Loucy (cell line): ENCODE results near the gene CA5A.

Source experiments
- H2AFZ ChIP-seq: fragments of 200-600 bp; sonication (generic); 2 replicates; pipeline ENCODE4 v1.6.0; 2016; ENCODE audit warnings: antibody characterized with exemption, mild to moderate bottlenecking, low read length, moderate library complexity
- H3F3A ChIP-seq: fragments of 200-600 bp; 2 replicates; pipeline ENCODE4 v1.6.0; 2016; ENCODE audit warnings: antibody characterized with exemption, low read depth, mild to moderate bottlenecking
- H3K27me3 ChIP-seq: fragments of 200-600 bp; sonication (generic); 2 replicates; pipeline ENCODE4 v1.6.1; 2014; ENCODE audit warnings: low read length, mild to moderate bottlenecking; ENCODE audit not compliant: insufficient read depth, poor library complexity, severe bottlenecking
- H3K36me3 ChIP-seq: fragments of 200-600 bp; sonication (generic); 2 replicates; pipeline ENCODE4 v1.6.1; 2016; ENCODE audit warnings: low read length; ENCODE audit not compliant: insufficient read depth
- H3K4me1 ChIP-seq: fragments of 200-600 bp; sonication (generic); 2 replicates; pipeline ENCODE4 v1.5.1; 2014; ENCODE audit warnings: low read length, mild to moderate bottlenecking; ENCODE audit not compliant: insufficient read depth, poor library complexity, severe bottlenecking
- H3K4me2 ChIP-seq: fragments of 200-600 bp; sonication (generic); 2 replicates; pipeline ENCODE4 v1.6.0; 2014; ENCODE audit warnings: antibody characterized with exemption, low read length, low read depth, mild to moderate bottlenecking; ENCODE audit not compliant: poor library complexity, severe bottlenecking
- H3K4me3 ChIP-seq: fragments of 200-600 bp; sonication (generic); 2 replicates; pipeline ENCODE4 v1.5.1; 2014; ENCODE audit warnings: low read length, mild to moderate bottlenecking, mixed read lengths; ENCODE audit not compliant: poor library complexity, severe bottlenecking
- H3K79me2 ChIP-seq: fragments of 200-600 bp; sonication (generic); 2 replicates; pipeline ENCODE4 v1.6.1; 2014; ENCODE audit warnings: low read length; ENCODE audit not compliant: insufficient read depth
- H3K9ac ChIP-seq: fragments of 200-600 bp; sonication (generic); 2 replicates; pipeline ENCODE4 v1.6.0; 2014; ENCODE audit warnings: mild to moderate bottlenecking, low read depth, low read length, moderate library complexity; ENCODE audit not compliant: poor library complexity, severe bottlenecking
- H3K9me2 ChIP-seq: fragments of 200-600 bp; sonication (generic); replicated peaks from 2 replicates; pipeline ENCODE4 v1.6.1; 2016; ENCODE audit warnings: low read depth, low read length, mixed read lengths
- H3K9me3 ChIP-seq: fragments of 200-600 bp; sonication (generic); 2 replicates; pipeline ENCODE4 v1.6.1; 2014; ENCODE audit warnings: mild to moderate bottlenecking, antibody characterized with exemption, low read length, low read depth; ENCODE audit not compliant: insufficient read depth
- H4K20me1 ChIP-seq: fragments of 200-600 bp; sonication (generic); 2 replicates; pipeline ENCODE4 v1.6.0; 2014; ENCODE audit warnings: antibody characterized with exemption, low read length, mild to moderate bottlenecking; ENCODE audit not compliant: insufficient read depth, poor library complexity, severe bottlenecking
- CTCF ChIP-seq: fragments of 200-600 bp; sonication (generic); conservative IDR thresholded peaks from 2 replicates; pipeline ENCODE4 v1.5.1; 2014; ENCODE audit warnings: mild to moderate bottlenecking, antibody characterized with exemption, low read length
- EZH2phosphoT487 ChIP-seq: fragments of 200-600 bp; IDR thresholded peaks from 2 replicates; pipeline ENCODE4 v1.6.1; 2018; ENCODE audit warnings: antibody characterized with exemption, mild to moderate bottlenecking, moderate library complexity, borderline replicate concordance

Gene CA5A

DNA sequence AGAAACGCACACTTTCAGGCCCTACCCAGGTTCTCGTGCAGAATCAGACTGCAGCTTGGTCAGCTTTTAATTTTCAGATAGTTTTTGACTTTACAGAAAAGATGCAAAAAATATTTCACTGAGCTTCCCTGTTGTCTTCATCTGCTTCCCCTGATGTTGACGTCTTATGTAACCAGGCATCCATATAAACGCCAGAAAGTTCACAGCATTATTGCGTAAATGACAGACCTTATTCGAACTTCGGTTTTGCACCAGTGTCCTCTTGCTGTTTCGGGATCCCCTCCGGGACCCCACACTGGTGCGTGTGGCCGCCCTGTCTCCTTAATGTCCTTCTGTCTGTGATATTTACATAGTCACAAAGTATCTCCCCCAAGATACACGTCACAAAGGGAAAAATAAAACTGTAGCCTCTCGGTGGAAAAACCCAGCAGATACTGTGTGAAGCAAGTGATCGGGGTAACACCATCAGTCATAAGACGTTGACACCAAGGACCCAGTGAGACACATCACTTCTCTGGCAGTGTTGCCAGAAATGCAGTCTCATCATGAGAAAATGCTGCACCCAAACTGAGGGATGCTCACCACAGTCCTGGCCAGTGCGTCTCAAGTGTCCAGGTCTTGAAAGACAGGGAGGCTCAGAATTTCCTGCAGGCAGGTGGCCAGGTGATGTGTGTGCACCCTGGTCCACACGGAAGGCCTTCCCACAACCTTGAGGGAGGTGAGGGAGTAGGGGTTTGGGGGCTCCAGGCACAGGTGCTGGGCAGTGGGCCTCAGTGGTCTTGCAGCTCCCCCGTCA, 19.2 kb upstream of the CA5A start:
- H3K4me1 ChIP-seq, result peaks cover 37% of the 10 kb centered on the region
- no peaks in the 10 kb centered on the region for H3K36me3 ChIP-seq
- peak overlapping the region; percentile 28 for H3K9ac ChIP-seq

DNA sequence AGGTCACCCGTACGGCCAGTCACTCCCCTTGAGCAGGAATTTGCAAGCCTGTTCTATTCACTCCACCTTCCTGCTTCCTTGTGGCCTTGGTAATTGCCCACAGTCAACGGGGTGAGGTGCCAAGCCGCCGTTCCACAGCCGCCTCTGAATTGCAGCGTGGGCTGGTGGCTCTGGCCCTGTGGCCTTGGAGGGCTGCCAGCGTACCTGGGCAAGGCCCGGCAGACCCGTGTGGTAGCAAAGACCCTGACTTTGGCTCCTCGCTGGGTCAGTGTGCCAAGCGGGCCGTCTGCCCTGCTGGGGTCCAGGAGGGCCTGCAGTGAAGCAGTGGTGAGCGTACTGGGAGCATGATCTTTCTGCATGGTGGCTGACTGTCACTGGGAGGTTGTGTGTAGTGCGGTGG, 18.5 kb upstream of the CA5A start:
- H3F3A ChIP-seq, result no peaks in the 10 kb centered on the region
- peaks cover 82% of the 10 kb centered on the region for H3K79me2 ChIP-seq
- peaks cover 37% of the 10 kb centered on the region for H3K4me1 ChIP-seq
- no peaks in the 10 kb centered on the region for H3K27me3 ChIP-seq
- H4K20me1 ChIP-seq, result peaks cover 3% of the 10 kb centered on the region
- H3K9me3 ChIP-seq, result no peaks in the 10 kb centered on the region
- H3K4me2 ChIP-seq, result peak overlapping the region; percentile 91
- H3K36me3 ChIP-seq, result no peaks in the 10 kb centered on the region
- H3K4me3 ChIP-seq, result peak overlapping the region; percentile 94
- H2AFZ ChIP-seq, result no peak overlapping the region
- no peaks in the 10 kb centered on the region for H3K9me2 ChIP-seq
- no peak for TF ChIP-seq EZH2phosphoT487
- TF ChIP-seq CTCF, result no peak
- H3K9ac ChIP-seq, result peak overlapping the region; percentile 98

More for the DNA sequence above, 19.2 kb upstream of the CA5A start:
- Histone ChIP-seq H2AFZ (no peak overlapping the region), H3K27me3 (no peaks in the 10 kb centered on the region), H4K20me1 (peaks cover 3% of the 10 kb centered on the region), H3K9me2 (no peaks in the 10 kb centered on the region), H3K9me3 (no peaks in the 10 kb centered on the region), H3F3A (no peaks in the 10 kb centered on the region), H3K4me2 (peak overlapping the region; percentile 91), H3K79me2 (peaks cover 89% of the 10 kb centered on the region), H3K4me3 (peak overlapping the region; percentile 43)
- no peak for TF ChIP-seq EZH2phosphoT487
- no peak for TF ChIP-seq CTCF

DNA sequence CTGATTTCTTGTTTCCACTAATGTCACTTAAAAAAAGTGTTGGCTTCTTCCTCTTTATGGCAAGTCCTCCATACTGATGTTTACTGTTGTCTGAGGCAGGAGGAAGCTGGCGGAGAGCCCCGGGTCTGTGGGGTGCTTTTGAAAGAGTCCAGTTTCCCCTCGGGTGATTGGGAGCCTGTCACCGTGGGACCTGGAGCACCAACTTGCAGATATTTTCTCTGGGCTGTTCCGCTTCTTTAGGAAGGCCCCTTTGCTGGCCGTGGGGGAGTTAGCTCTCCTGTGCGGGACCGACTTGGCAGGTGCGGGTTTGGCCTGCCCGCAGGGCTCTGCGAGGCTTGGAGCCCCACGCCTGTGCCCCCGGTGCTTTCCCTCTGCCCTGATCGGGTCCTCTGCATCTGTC, 18.0 kb upstream of the CA5A start:
- H3K4me1 ChIP-seq, result peaks cover 37% of the 10 kb centered on the region
- no peaks in the 10 kb centered on the region for H3K9me3 ChIP-seq
- H4K20me1 ChIP-seq, result peaks cover 3% of the 10 kb centered on the region
- peaks cover 77% of the 10 kb centered on the region for H3K79me2 ChIP-seq
- H3K4me3 ChIP-seq, result peak overlapping the region; percentile 94
- TF ChIP-seq CTCF (no peak), EZH2phosphoT487 (no peak)
- H2AFZ ChIP-seq, result no peak overlapping the region
- no peaks in the 10 kb centered on the region for H3K36me3 ChIP-seq
- peak overlapping the region; percentile 91 for H3K4me2 ChIP-seq
- H3K9ac ChIP-seq, result peak overlapping the region; percentile 98
- no peaks in the 10 kb centered on the region for H3F3A ChIP-seq
- H3K9me2 ChIP-seq, result no peaks in the 10 kb centered on the region
- no peaks in the 10 kb centered on the region for H3K27me3 ChIP-seq
